Eye (tissue), 1 donor: ENCODE results near the gene DPH5.
"Not testable (repeated sequence)": the region's sequence is repeated elsewhere in the genome, so short reads cannot be mapped to it uniquely, and the experiment has no call there.

Source experiments
- DNase-seq: peaks from one replicate; pipeline ENCODE4 v3.0.0-alpha.2; 2015

The DPH5 gene

DNA sequence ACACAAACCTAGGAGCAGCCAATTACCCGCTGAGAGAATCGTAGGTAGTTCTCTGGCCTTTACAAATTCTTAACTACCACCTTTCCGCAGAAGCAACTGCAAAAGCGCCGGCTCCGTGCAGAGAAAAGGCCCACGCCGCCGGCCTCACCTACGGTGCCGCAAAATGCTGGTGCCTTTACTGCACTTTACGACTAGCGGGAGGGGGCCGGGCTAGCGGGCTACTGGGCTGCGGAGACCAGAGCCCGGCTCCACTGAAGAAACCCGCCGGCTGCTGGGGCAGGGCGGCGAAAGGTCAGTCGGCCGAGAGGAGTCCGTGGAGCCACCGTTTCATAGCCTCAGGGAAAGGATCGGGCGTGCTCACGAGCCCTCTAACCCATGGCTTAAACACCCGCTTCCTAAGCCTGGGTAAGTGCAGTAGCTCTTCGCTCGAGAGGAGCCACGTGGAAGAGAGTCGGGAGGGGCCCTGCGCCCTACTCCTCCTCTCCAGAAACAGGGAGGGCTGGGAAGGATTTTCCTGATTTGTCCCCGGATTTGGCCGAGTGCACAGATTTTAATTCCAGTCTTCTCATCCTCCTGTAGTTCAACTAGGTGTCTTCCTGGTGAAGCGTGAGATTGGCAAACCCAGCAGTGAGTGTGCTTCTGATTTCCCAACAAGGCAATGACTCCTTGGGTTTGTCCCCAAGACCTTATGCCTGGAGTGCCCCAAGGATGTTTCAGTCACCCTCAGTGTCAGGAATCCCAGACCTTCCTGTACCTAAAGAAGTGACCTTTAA lies at the start of gene DPH5:
DPH5 (minus strand) TSS at position 128 of the 773 bp plus-strand sequence. CDS start 341 bp downstream, outside the sequence.
- DNase-seq, result peak; percentile 96

GRCh38 chr1:101073836-101074235 lies 48.3 kb upstream of the DPH5 start:
- DNase-seq, result no peak

DNA sequence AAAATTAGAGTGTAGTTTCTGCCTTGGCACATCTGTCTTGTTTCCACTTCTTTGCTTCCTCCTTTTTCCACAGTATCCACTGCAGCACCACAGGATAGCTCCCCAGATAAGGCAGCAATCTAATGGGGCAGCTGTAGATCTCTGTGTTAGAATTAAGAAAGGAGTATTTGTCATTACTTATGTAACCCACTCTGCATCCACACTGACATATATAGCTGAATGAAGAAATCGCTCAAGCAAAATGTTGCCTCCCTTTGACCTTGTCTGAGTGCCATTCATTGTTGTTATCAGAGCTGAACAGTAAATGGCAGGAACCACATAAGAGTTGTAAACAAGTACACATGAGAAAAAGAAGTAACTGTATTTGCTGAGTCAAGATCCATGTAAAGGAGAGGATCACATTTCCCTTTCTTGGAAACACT lies 45.9 kb upstream of the DPH5 start:
- DNase-seq, result no peak

- DNase-seq, result peak; percentile 13
Measured at GRCh38 chr1:101069158-101069557, 43.6 kb upstream of the DPH5 start.

DNA sequence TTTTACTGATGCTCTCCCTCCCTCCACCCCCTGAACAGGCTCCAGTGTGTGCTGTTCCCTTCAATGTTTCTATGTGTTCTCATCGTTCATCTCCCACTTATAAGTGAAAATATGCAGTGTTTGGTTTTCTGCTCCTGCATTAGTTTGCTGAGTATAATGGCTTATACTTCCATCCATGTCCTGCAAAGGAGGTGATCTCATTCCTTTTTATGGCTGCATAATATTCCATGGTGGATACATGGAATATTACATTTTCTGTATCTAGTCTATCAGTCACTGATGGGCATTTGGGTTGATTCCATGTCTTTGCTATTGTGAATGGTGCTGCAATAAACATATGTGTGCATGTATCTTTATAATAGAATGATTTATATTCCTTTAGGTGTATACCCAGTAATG lies 41.4 kb upstream of the DPH5 start:
- not testable (repeated sequence) for DNase-seq

- DNase-seq, result no peak
Measured at GRCh38 chr1:101066260-101066936, 40.8 kb upstream of the DPH5 start.

DNA sequence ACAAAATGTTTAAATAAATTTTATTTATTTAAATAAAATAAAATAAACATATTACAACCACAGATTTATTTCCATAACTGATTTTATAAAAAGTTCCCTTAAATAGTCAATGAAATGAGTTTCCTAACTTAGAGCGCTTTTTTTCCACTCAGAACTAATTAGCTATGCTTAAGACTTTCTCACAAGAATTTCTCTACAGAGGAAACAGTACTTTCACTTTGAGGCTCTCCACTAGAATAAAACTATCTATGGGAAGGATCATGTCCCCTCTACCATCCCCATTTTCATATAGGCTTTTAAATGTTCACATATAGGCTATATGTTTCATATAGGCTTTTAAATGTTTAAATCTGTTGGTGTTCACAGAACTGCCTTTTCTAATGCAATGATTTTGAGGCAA lies 40.0 kb upstream of the DPH5 start:
- no peak for DNase-seq

DNA sequence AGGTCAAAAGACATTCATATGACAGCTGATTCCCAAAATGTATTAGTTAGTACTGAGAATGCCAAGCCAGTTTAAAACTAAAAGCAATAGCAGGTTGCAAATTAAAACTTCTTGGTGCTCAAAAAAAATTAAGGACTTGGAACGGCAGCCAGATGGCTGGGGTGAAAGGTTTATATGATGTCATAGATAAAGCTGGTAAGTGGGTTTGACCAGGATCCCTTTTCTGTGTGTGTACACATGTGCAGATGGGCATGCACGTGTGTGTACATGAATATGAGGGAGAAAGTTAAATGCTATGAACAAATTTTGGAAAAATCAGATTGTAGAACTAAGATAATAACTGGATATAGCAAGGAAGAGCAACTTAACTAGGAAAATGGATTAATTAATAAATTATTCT lies 39.1 kb upstream of the DPH5 start:
- no peak for DNase-seq

DNA sequence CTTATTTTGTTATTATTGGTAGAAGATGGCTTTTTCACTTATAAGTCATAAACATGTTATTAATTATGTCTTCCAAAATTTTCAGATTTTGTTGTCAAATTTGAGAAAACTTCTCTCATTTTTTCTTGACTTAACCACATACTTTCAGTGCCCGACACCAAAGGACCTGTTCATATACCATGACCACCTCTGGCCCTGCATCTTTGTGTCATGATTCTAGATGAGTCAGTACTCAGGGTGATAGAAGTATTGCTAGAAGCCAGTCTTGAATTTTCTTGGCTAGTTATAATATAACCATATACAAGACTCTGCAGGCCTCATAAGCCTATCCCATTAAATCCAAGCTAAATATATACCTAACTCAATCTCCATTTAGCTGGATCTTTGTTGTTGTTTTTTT lies 35.4 kb upstream of the DPH5 start:
- DNase-seq, result no peak

GRCh38 chr1:101059945-101060542 lies 34.5 kb upstream of the DPH5 start:
- DNase-seq, result no peak

DNA sequence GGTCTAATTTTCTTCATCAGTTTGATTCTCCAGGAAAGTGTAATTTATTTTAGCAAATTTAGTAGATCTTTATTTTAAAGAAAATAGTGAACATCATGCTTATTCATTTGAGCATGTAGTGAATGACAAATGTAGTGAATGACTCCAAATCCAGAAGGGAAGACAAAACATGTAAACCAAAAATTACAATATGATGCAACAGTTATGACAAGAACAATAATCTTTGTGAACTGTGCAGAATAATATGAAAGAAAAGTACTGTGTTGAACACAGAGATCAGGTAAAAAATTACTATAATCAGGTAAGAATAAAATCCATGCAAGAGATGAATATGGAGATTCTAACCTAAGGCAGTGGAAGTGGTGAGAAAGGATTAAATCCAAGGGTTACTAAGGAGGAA lies 30.0 kb upstream of the DPH5 start:
- DNase-seq, result no peak

GRCh38 chr1:101051688-101052638 lies 26.4 kb upstream of the DPH5 start:
- no peak for DNase-seq

DNA sequence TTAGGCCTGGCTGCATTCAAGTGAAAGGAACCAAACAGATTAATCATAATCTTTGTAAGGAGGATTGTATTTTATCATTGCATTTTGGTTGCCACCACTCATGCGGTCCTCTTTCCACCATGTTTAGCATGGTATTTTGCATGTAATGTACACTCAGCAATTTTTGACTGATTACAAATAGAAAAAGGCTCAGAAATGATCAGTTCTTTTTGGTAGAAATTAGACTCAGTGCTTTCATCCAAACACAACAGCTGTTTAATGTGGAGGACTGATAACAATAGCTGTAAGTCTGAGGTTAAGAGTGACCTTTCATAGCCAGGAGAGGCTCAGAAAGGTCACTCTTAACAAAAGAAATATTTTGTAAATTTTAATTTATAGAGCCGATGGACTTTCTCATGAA lies 25.3 kb upstream of the DPH5 start:
- no peak for DNase-seq

GRCh38 chr1:101044749-101045148 lies 19.2 kb upstream of the DPH5 start:
- DNase-seq, result no peak

DNA sequence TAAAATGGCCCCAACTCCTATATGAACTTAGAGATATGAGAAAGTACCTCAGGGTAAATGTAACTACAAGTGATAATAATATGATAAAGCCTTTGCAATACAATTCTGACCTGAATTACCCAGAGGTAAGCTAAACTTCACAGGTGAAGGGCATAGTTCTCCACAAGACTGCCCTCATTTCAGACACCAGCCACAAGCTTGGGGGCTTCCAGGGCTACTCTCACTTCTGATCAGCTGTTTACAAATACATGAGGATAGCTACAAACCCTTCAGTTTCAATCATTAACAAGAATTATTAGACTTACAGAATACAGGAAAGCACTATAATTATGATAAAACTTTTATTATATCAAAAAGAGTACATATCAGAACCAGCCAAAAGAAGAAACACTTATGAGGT lies 18.7 kb upstream of the DPH5 start:
- DNase-seq, result no peak

GRCh38 chr1:101043776-101044175 lies 18.2 kb upstream of the DPH5 start:
- DNase-seq, result peak; percentile 12

DNA sequence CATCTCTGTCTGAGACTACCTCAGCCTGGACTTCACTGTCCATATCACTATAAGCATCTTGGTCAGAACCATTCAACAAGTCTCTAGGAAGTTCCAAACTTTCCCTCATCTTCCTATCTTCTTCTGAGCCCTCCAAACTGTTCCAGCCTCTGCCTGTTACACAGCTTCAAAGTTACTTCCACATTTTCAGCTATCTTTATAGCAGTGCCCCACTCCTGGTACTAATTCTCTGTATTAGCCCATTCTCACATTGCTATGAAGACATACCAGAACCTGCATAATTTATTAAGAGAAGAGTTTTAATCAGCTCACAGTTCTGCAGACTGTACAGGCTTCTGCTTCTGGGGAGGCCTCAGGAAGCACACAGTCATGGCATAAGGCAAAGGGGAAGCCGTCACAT lies 15.7 kb upstream of the DPH5 start:
- no peak for DNase-seq

DNA sequence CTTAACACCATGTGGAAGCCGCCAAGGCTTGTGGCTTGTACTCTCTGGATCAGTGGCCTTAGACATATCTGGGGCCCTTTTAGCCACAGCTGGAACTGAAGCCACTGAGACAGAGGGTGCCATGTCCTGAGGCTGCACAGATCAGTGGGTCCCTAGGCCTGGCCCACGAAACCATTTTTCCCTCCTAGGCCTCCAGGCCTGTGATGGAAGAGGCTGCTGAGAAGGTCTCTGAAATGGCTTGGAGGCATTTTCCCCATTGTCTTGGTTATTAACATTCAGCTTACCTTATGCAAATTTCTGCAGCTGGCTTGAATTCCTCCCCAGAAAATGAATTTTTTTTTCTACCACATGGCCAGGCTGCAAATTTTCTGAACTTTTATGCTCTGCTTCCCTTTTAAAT lies 15.1 kb upstream of the DPH5 start:
- no peak for DNase-seq

- DNase-seq, result no peak
Measured at GRCh38 chr1:101039245-101039644, 13.7 kb upstream of the DPH5 start.

GRCh38 chr1:101037316-101037715 lies 11.7 kb upstream of the DPH5 start:
- DNase-seq, result no peak

DNA sequence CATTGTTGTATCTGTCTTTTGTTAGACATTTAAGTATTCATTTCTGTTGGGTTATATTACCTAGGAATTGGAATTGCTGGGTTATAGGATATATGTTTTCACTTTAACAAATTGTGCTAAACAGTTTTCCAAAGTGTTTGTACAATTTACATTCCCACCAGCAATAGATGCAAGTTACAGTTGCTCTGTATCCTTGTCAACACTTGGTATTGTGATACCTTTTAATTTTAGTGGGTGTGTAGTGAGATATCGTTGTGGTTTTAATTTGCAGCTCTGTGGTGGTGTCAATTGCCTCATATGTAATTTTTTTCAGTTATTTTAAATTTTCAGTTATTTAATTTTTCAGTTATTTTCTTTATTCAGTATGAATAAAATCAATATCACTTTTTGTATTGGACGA lies 7.4 kb upstream of the DPH5 start:
- DNase-seq, result no peak

DNA sequence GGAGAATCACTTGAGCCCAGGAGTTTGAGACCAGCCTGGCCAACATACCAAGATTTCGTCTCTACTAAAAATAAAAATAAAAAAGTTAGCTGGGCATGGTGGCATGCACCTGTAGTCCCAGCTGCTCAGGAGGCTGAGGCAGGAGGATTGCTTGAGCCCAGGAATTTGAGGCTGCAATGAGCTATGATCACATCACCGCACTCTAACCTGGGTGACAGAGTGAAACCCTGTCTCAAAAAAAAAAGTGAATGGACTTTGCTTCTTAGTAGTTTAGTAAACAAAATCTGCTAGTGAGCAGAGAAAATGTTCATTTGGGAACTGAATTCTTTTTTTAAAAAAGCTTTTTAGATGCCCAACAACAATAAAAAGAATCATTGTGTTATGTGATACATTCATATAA lies 6.5 kb upstream of the DPH5 start:
- not testable (repeated sequence) for DNase-seq

DNA sequence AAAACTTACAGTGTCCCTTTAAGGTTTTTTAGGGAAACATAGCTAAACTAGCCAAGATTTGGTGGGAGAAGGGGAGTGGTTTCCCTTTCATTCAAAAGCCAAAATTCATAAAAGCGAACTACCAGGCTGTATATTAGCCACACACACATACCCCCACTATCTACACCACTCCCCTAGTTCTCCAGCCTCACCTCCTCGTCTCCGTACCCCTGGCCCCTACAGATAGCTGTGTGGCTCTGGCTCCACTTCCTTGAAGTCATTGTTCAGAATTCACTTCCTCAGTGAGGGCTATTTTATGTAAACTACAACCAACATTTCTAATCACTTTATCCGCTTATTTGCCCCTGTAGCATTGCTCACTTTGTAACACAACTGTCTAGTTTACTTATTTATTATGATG lies 5.3 kb upstream of the DPH5 start:
- no peak for DNase-seq
